Fibroblast of lung (primary cell): ENCODE results near the gene SHROOM4. TPM values are rescaled to one million over a fixed set of nuclear protein-coding genes. Genes with fewer than 3 reads are reported as not detected.

ENCODE experiments used
- DNase-seq, 2 donors: peaks; one replicate each; pipeline versions ENCODE4 v3.0.0 to v3.0.0-alpha.2; 2010; ENCODE audit warnings: low read depth in 2 of 2
- H2AFZ ChIP-seq: 2 replicates; pipeline ENCODE4 v1.5.1; 2012; ENCODE audit warnings: low read length, control low read depth, inconsistent platforms
- H3K27ac ChIP-seq: 2 replicates; pipeline ENCODE4 v1.5.1; 2011; ENCODE audit warnings: low read length, control low read depth; ENCODE audit not compliant: insufficient read depth
- H3K27me3 ChIP-seq: 2 replicates; pipeline ENCODE4 v1.5.1; 2011; ENCODE audit warnings: mild to moderate bottlenecking, low read length; ENCODE audit not compliant: control insufficient read depth, insufficient read depth
- H3K36me3 ChIP-seq: 2 replicates; pipeline ENCODE4 v1.5.1; 2011; ENCODE audit warnings: low read length; ENCODE audit not compliant: control insufficient read depth, insufficient read depth
- H3K4me1 ChIP-seq: 2 replicates; pipeline ENCODE4 v1.5.1; 2011; ENCODE audit warnings: low read length; ENCODE audit not compliant: control insufficient read depth, insufficient read depth; ENCODE audit errors: extremely low read depth
- H3K4me2 ChIP-seq: 2 replicates; pipeline ENCODE4 v1.5.1; 2011; ENCODE audit warnings: low read length, control low read depth; ENCODE audit not compliant: insufficient read depth; ENCODE audit errors: extremely low read depth
- H3K4me3 ChIP-seq, 4 experiments: fragments of 200-600 bp in 1 of 4; sonication (generic) in 1 of 4; replicated peaks in 1 of 4; 2 replicates each; pipeline ENCODE4 v1.5.1; 2011 to 2016; ENCODE audit warnings: low read length in 4 of 4, low read depth in 3 of 4, mild to moderate bottlenecking in 3 of 4, control low read depth in 2 of 4, inconsistent platforms in 1 of 4, mixed read lengths in 1 of 4; ENCODE audit not compliant: insufficient read depth in 1 of 4; ENCODE audit errors: control extremely low read depth in 1 of 4
- H3K79me2 ChIP-seq: 2 replicates; pipeline ENCODE4 v1.5.1; 2012; ENCODE audit warnings: mild to moderate bottlenecking, low read length, inconsistent platforms; ENCODE audit not compliant: control insufficient read depth, insufficient read depth
- H3K9ac ChIP-seq: 2 replicates; pipeline ENCODE4 v1.5.1; 2011; ENCODE audit warnings: mild to moderate bottlenecking, low read length, control low read depth; ENCODE audit not compliant: insufficient read depth
- H3K9me3 ChIP-seq: 2 replicates; pipeline ENCODE4 v1.5.1; 2012; ENCODE audit warnings: low read depth, low read length; ENCODE audit not compliant: control insufficient read depth, insufficient read depth
- H4K20me1 ChIP-seq: 2 replicates; pipeline ENCODE4 v1.5.1; 2011; ENCODE audit warnings: low read length; ENCODE audit not compliant: control insufficient read depth, insufficient read depth; ENCODE audit errors: extremely low read depth
- CTCF ChIP-seq, 2 donors: IDR thresholded peaks in 1 of 2; conservative IDR thresholded peaks in 1 of 2; 1 replicate in 1 of 2; 2 replicates in 1 of 2; pipeline ENCODE4 v1.5.1; 2011 to 2012; ENCODE audit warnings: low read length in 2 of 2, control low read depth in 1 of 2, inconsistent platforms in 1 of 2, low read depth in 1 of 2, mild to moderate bottlenecking in 1 of 2
- EZH2 ChIP-seq: IDR thresholded peaks from 2 replicates; pipeline ENCODE4 v1.5.1; 2012; ENCODE audit warnings: low read length, control low read depth, mild to moderate bottlenecking; ENCODE audit errors: missing control alignments
- polyA plus RNA-seq, 2 donors: library from polyadenylated mRNA; depleted of rRNA in 1 of 2; stranded (reverse) in 1 of 2; unstranded in 1 of 2; fragments of >200 nt; gene quantifications; 2 replicates each; pipeline ENCODE4 v1.2.1, GENCODE V29; 2011 to 2012; ENCODE audit warnings: missing spikeins in 1 of 2
- total RNA-seq: library from RNA; depleted of rRNA; stranded (reverse); fragments of >200 nt; gene quantifications from 2 replicates; pipeline ENCODE4 v1.2.1, GENCODE V29; 2014

The SHROOM4 gene
- total and polyA plus RNA-seq, 2 donors (not counting 1 experiment from before 2014, with no cell fraction given) = 0.45 to 0.50 TPM

GRCh38 chrX:50762578-50762977 is 51.4 kb downstream of the SHROOM4 start:
- H3K27ac ChIP-seq = no peak overlapping the region
- DNase-seq = peak in 1 of 2 donors; percentile 31

GRCh38 chrX:50756276-50756675 is 57.7 kb downstream of the SHROOM4 start:
- Histone ChIP-seq H3K4me1 (no peaks in the 10 kb centered on the region), H3K36me3 (no peaks in the 10 kb centered on the region), H3K27me3 (no peaks in the 10 kb centered on the region), H3K4me3 (no peak overlapping the region), H3K9ac (no peak overlapping the region), H4K20me1 (no peaks in the 10 kb centered on the region), H2AFZ (no peak overlapping the region), H3K9me3 (no peaks in the 10 kb centered on the region), H3K4me2 (no peak overlapping the region), H3K27ac (no peak overlapping the region), H3K79me2 (no peaks in the 10 kb centered on the region)
- DNase-seq = no peak
- TF ChIP-seq EZH2 (no peak), CTCF (conservative IDR thresholded peaks at IDR 0.05 in 1 of 2, IDR thresholded peaks at IDR 0.05 in 1 of 2; ENCODE audit: low read depth in 1 of 2, low read length in 2 of 2) (no peak)

More at GRCh38 chrX:50762578-50762977, 51.4 kb downstream of the SHROOM4 start:
- Histone ChIP-seq H3K4me1 (no peaks in the 10 kb centered on the region), H3K9me3 (no peaks in the 10 kb centered on the region), H3K9ac (no peak overlapping the region), H3K36me3 (no peaks in the 10 kb centered on the region), H2AFZ (no peak overlapping the region), H3K4me3 (no peak overlapping the region), H3K79me2 (no peaks in the 10 kb centered on the region), H4K20me1 (no peaks in the 10 kb centered on the region), H3K27me3 (no peaks in the 10 kb centered on the region), H3K4me2 (no peak overlapping the region)
- TF ChIP-seq EZH2 (no peak), CTCF (conservative IDR thresholded peaks at IDR 0.05 in 1 of 2, IDR thresholded peaks at IDR 0.05 in 1 of 2; ENCODE audit: low read depth in 1 of 2, low read length in 2 of 2) (no peak)

GRCh38 chrX:50751091-50751490 is 62.9 kb downstream of the SHROOM4 start:
- Histone ChIP-seq H4K20me1 (no peaks in the 10 kb centered on the region), H3K79me2 (no peaks in the 10 kb centered on the region), H3K27ac (no peak overlapping the region), H3K36me3 (no peaks in the 10 kb centered on the region), H2AFZ (no peak overlapping the region), H3K9ac (no peak overlapping the region), H3K27me3 (no peaks in the 10 kb centered on the region), H3K4me2 (no peak overlapping the region), H3K4me1 (no peaks in the 10 kb centered on the region), H3K9me3 (no peaks in the 10 kb centered on the region), H3K4me3 (no peak overlapping the region)
- TF ChIP-seq EZH2 (no peak), CTCF (conservative IDR thresholded peaks at IDR 0.05 in 1 of 2, IDR thresholded peaks at IDR 0.05 in 1 of 2; ENCODE audit: low read depth in 1 of 2, low read length in 2 of 2) (no peak)
- DNase-seq = no peak
